ENCODE measurements around the gene CDH23. TPM values are rescaled to one million over a fixed set of nuclear protein-coding genes. Genes with fewer than 3 reads are reported as not detected.

CDH23 gene
- polyA plus RNA-seq, 1 donor from 2014 or later = 6.6 TPM

GRCh38 chr10:71635251-71635866 lies 238.6 kb downstream of the CDH23 start:
- H3K4me2 ChIP-seq (ENCODE audit: low read length) = no peak overlapping the region
- H3K27me3 ChIP-seq (ENCODE audit: insufficient read depth, low read depth, low read length) = no peaks in the 10 kb centered on the region
- no peaks in the 10 kb centered on the region for H3F3A ChIP-seq (ENCODE audit: insufficient read depth, low read length, poor library complexity, severe bottlenecking)
- H3K36me3 ChIP-seq (ENCODE audit: insufficient read depth, low read length) = no peaks in the 10 kb centered on the region
- no peak overlapping the region for H3K4me3 ChIP-seq (ENCODE audit: low read length)
- no peaks in the 10 kb centered on the region for H3K79me2 ChIP-seq (replicated peaks; ENCODE audit: insufficient read depth, low read length)
- TF ChIP-seq TAF1 (IDR thresholded peaks at IDR 0.05; ENCODE audit: low read depth) (no peak), EZH2 (IDR thresholded peaks at IDR 0.05; ENCODE audit: borderline replicate concordance, insufficient read depth, low read length, poor library complexity, severe bottlenecking) (no peak), CTCF (IDR thresholded peaks at IDR 0.05; ENCODE audit: poor library complexity, severe bottlenecking) (no peak), REST (IDR thresholded peaks at IDR 0.05; ENCODE audit: borderline replicate concordance) (no peak)
- no peaks in the 10 kb centered on the region for H3K9me3 ChIP-seq (ENCODE audit: low read length)
- H3K27ac ChIP-seq (ENCODE audit: low read length) = no peak overlapping the region
- H4K20me1 ChIP-seq (ENCODE audit: insufficient read depth) = no peaks in the 10 kb centered on the region
- H3K9ac ChIP-seq (ENCODE audit: low read length) = no peak overlapping the region
- H2AFZ ChIP-seq (ENCODE audit: low read depth, low read length) = no peak overlapping the region
- no peaks in the 10 kb centered on the region for H3K9me2 ChIP-seq (ENCODE audit: insufficient read depth, low read length)

- no peak for TF ChIP-seq RAD21 (conservative IDR thresholded peaks at IDR 0.05)
- TF ChIP-seq EP300 (conservative IDR thresholded peaks at IDR 0.05; ENCODE audit: poor library complexity, severe bottlenecking) = no peak
- no peak for TF ChIP-seq SMC3 (conservative IDR thresholded peaks at IDR 0.05; ENCODE audit: poor library complexity)
- no peak for TF ChIP-seq POLR2AphosphoS5 (IDR thresholded peaks at IDR 0.05)
- no peak for TF ChIP-seq TAF1 (IDR thresholded peaks at IDR 0.05; ENCODE audit: low read depth)
- TF ChIP-seq REST (IDR thresholded peaks at IDR 0.05; ENCODE audit: borderline replicate concordance) = no peak
- no peak for TF ChIP-seq EZH2 (IDR thresholded peaks at IDR 0.05; ENCODE audit: borderline replicate concordance, insufficient read depth, low read length, poor library complexity, severe bottlenecking)
- no peak for TF ChIP-seq CTCF (IDR thresholded peaks at IDR 0.05; ENCODE audit: poor library complexity, severe bottlenecking)
- no peak for TF ChIP-seq MXI1 (conservative IDR thresholded peaks at IDR 0.05; ENCODE audit: poor library complexity, severe bottlenecking)
- Histone ChIP-seq H4K20me1 (ENCODE audit: insufficient read depth) (no peaks in the 10 kb centered on the region), H3K9me3 (ENCODE audit: low read length) (no peaks in the 10 kb centered on the region), H3F3A (ENCODE audit: insufficient read depth, low read length, poor library complexity, severe bottlenecking) (no peaks in the 10 kb centered on the region), H3K4me3 (ENCODE audit: low read length) (no peak overlapping the region), H2AFZ (ENCODE audit: low read depth, low read length) (no peak overlapping the region), H3K27ac (ENCODE audit: low read length) (no peak overlapping the region), H3K36me3 (ENCODE audit: insufficient read depth, low read length) (no peaks in the 10 kb centered on the region), H3K4me2 (ENCODE audit: low read length) (no peak overlapping the region), H3K9me2 (ENCODE audit: insufficient read depth, low read length) (no peaks in the 10 kb centered on the region), H3K9ac (ENCODE audit: low read length) (no peak overlapping the region), H3K27me3 (ENCODE audit: insufficient read depth, low read depth, low read length) (no peaks in the 10 kb centered on the region), H3K79me2 (replicated peaks; ENCODE audit: insufficient read depth, low read length) (no peaks in the 10 kb centered on the region)
Measured at GRCh38 chr10:71635867-71636266, 239.1 kb downstream of the CDH23 start.

Measured in neural cell (in vitro differentiated cells).